ENCODE measurements around the gene DNAJC9.

DNA sequence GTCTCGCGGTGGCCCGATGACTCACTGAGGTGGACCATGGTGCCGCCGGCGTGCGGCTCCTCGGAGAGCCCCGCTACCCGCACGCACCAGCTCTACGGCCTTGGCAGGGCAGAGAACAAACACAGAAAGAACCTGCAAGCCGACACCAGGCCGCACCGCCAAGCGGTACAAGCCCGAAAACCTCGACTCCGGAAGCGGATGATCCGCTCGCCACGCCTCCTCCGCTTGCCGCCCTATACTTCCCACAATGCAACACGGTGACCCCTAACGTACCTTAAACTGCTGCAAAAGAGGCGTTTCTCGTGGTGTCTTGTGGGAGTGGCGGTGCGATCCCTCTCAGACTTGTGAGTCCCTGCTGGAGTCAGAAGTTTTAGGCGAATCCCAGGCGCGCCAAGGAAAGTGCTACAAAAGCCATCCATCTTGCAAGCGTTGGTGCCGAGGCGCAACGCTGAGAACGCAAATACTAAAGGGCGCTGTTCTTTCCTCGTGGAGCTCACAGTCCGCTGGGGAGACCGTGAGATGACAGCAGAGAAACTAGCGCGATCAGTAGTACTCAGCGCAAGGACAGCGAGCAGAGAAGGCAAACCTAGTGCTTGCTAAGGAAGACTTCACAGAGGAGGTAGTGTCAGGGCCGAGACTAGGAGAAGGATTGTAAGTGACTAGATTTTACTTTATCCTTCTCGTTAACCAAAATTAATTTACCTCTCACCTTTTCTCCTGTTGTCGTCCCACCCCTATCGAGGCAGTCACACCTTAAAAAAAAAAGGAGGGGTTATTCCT lies 5.6 kb upstream of the DNAJC9 start, which contains the start of gene MRPS16:
- TF ChIP-seq, protein P1, sequence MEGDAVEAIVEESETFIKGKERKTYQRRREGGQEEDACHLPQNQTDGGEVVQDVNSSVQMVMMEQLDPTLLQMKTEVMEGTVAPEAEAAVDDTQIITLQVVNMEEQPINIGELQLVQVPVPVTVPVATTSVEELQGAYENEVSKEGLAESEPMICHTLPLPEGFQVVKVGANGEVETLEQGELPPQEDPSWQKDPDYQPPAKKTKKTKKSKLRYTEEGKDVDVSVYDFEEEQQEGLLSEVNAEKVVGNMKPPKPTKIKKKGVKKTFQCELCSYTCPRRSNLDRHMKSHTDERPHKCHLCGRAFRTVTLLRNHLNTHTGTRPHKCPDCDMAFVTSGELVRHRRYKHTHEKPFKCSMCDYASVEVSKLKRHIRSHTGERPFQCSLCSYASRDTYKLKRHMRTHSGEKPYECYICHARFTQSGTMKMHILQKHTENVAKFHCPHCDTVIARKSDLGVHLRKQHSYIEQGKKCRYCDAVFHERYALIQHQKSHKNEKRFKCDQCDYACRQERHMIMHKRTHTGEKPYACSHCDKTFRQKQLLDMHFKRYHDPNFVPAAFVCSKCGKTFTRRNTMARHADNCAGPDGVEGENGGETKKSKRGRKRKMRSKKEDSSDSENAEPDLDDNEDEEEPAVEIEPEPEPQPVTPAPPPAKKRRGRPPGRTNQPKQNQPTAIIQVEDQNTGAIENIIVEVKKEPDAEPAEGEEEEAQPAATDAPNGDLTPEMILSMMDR (conservative IDR thresholded peaks at IDR 0.05) = 0 out of 2 replicates have a peak, but pooled peaks have one; percentile 6
- no peak for TF ChIP-seq EZH2 (IDR thresholded peaks at IDR 0.05; ENCODE audit: low read depth)

Measured in PC-9 (cell line).